ENCODE data around the gene EMC7.
"Not testable (repeated sequence)": the region's sequence is repeated elsewhere in the genome, so short reads cannot be mapped to it uniquely, and the experiment has no call there.

EMC7 gene

DNA sequence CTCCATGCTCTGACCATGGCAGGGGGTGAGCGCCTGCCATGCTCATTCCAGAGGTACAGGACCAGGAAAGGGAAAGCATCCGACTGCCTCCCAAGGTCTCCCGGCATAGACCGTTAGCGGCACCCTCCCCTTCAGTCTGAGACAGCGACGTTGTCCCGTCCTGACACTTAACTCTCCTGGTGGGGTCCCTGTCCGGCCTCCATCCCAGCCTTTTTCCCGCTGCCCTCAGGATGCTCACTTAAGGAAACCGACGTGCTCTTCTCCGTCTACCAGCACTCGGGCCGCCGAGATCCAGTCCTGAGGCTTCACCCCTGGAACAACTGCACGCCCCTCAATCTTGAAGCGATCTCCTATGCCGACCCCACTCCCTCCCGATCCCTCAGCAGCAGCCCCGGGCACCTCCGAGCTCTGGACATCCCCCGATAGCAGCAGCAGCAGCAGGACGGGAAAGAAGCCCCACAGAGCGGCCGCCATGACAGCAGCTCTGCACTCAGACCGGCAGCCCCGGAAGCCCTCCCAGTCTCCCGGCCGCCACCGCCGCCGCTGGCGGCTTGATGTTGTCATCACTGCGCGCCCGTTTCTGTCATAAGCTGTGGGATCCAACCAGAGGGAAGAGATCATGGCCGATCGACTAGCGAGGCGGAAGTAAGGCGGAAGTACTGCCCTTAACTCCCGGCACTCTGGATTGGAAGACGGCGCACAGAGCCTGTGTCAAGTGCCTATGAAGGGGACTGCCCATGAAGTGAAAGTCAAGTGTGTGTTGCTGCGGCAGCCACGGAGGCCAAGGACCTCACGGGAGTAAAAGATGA is at the start of gene EMC7, which contains the start of gene PGBD4:
Gene EMC7, minus strand, starts transcription at position 497 of the 809 bp plus-strand sequence. Its CDS starts 23 bp downstream, at position 474.
Gene PGBD4, plus strand, starts transcription at position 718 of the 809 bp plus-strand sequence. CDS start 449 bp downstream, outside the sequence.
- DNase-seq (ENCODE audit: low spot score), result peak; percentile 99

DNA sequence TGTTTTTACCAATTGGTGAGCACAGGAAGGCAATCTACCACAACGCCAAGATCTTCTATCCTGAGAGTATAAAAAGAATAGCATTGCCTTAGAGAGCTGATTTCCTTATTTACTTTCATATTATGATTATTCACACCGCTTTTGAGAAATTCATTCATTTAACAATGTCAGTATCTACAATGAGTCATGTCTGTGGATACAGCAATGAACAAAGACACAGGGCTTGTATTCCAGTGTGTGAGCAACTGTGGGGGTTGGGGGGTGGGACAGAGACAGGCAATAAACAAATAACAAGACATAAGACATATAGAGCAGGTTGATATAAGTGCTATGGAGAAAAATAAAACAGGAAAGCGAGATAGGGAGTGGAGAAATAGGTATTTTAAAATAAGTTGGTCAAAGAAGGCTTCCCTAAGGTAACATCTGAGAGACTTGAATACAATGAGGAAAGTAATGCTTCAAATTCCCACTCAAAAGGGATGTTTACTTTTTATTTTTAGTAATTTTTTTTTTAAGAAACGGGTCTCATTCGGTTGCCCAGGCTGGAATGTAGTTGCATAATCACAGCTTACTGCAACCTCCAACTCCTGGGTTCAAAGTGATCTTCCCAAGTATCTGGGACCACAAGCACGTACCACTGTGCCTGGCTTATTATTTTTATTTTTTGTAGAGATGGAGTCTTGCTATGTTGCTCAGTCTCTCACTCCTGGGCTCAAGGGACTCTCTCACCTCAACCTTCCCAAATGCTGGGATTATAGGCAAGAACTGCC is 45.9 kb upstream of the EMC7 start:
- DNase-seq (ENCODE audit: low spot score), result no peak

DNA sequence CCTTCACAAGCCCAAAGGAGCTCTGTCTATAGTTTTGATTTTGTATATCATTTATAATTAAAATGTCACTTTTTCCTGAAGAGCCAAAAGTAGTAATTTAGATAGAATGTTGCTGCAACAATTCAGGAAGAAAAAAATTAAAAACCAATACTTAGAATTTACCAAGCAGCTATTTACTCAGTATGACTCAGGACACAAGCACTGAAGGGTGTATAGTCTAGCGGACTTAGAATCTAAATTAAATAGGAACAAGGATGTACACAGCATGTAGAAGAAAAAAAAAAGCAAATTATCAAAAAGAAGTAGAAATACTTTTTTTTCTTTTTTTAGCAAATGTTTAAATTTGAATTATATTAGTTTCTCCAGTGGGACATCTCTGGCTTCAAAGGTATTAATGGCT is 31.8 kb upstream of the EMC7 start:
- DNase-seq (ENCODE audit: low spot score), result no peak

DNA sequence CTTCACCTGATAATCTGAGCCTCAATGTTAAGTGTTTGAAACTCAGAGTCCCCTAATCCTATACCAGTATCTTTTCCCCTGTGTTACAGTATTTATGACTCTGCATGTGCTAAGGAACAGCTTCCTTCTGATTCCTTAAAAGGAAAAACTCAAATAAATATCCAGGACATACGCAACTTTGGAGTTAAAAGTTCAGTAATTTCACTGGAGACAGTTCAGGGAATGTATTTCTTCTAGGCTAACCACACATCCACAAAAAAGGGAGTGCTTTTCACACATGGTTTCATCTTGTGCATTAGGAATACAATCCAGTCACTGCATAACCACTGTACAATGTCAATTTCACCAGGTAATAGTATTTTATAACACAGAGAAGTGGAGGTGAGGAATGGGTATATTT is 31.2 kb upstream of the EMC7 start:
- DNase-seq (ENCODE audit: low spot score), result no peak

DNA sequence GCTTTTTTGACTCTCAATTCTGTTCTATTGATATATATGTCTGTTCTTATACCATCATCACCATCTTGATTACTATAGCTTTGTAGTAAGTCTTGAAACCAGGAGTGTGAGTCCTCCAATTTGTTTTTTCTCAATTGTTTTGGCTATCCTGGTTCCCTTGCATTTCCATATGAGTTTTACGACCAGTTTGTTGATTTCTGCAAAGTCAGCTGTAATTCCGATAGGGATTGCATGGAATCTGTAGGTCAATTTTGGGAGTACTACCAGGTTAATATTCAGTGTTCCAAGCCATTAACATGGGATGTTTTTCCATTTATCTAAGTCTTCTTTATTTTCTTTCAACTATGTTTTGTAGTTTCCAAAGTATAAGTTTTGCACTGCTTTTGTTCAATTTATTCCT is 27.2 kb upstream of the EMC7 start:
- DNase-seq (ENCODE audit: low spot score), result no peak

DNA sequence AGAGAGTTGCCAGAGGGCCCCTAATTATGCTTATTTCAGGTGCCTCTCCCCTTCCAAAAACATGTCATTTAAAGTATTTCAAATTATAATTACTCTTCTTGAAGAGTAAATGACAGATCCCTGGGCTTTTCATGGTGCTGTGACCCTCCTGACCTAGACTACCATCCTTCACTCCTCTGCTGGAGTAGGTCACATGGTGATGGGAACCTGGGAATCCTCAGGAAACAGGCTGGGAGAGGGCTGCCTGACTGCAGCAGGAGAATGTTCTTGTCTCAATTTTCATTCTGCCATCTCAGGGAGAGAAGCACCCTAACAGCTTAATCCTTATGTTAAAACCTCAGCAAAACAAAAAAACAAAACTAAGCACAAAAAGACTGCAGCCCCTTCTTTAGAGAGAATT is 24.9 kb upstream of the EMC7 start:
- DNase-seq (ENCODE audit: low spot score), result no peak

DNA sequence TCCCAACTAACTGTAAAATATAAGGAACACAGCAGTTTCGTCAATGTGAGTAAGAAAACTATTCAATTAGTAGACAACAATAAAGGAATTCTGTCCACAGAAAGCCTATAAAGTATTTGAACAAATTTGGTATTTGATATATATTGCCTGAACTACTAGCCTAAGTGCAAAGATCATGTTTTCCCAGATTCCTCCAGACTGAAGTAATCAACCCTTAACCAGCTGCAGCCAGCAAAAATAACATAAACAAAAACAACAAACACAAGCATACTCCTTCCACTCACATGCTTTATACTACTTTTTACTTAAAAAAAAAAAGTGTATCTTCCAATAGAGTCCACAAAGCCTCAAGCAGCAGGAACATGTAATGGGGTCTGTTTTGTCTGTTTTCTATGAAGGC is 24.3 kb upstream of the EMC7 start:
- DNase-seq (ENCODE audit: low spot score), result no peak

DNA sequence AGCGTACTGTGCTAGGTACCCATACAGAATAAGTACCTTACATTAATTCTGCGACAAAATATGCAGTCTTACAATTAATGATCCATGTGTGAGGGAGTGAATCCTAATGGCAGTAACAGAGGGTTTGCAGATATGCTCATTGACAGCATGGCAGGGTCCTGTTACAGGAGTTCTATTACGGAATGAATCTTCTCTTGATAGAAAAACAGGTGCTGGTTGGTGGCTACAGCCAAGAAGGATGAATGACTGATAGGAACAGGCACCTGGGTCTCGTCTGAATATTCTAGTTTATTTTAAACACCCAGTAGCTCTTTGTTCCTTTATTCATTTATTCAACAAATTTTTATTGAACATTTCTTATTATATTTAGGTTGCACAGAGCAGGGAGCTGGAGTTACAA is 23.0 kb upstream of the EMC7 start:
- DNase-seq (ENCODE audit: low spot score), result no peak

DNA sequence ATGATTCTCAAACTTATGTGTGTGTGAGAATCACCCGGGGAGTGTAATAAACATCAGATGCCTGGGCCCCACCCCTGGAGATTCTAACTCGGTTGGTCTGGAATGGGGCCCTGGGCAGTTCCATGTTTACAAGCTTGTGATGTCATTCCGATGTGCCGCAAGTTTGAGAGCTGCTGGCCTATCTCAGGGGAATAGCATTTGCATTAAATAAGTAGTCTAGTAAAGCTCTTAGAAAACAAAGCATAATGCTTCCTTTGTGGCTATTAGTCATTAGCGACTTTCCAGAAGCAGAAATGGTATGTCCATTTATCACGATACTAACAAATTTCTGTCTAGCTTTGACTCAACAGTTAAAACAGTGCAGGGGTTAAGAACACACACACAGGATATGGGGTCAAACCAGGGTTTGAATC is 21.1 kb upstream of the EMC7 start:
- no peak for DNase-seq (ENCODE audit: low spot score)

DNA sequence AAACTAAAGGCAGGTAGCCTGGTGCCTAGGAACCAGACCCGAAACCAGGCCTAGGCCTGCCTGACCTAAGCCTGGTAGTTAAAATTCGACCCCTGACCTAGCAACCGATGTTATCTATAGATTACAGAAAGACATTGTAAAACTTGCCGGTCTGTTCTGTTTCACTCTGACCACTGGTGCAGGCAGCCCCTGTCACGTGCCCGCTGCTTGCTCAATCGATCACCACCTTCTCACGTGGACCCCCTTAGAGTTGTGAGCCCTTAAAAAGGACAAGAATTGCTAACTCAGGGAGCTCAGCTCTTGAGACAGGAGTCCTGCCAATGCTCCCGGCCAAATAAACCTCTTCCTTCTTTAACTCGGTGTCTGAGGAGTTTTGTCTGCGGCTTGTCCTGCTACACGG is 20.1 kb upstream of the EMC7 start:
- DNase-seq (ENCODE audit: low spot score), result not testable (repeated sequence)

DNA sequence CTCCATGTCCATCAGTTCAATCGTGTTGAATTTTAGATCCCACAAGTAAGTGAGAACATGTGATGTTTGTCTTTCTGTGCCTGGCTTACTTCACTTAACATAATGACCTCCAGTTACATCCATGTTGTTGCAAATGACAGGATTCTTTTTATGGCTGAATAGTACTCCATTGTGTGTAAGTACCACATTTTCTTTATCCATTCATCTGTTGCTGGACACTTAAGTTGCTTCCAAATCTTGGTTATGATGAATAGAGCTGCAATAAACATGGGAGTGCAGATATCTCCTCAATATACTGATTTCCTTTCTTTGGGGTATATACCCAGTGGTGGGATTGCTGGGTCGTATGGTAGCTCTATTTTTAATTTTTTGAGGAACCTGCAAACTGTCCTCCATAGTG is 18.8 kb upstream of the EMC7 start:
- DNase-seq (ENCODE audit: low spot score), result not testable (repeated sequence)

DNA sequence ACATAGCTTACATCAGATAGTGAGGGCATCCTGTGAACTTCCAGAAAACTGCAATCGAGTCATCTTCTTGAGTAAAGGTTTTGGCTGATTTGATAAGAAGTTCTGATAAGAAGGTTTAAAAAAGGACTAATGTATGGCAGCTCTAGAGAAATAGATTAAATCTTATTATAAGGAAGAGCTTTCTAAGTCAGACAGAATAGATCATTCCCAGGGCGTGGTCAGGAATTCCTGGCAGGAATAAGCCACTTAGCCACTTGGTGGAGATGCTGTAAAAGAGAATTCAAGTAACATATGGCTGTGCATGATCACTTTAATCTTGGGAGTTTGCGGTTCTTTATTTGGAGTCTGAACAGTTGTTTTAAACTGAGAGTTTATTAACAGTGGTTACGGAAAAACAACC is 17.6 kb upstream of the EMC7 start:
- no peak for DNase-seq (ENCODE audit: low spot score)

DNA sequence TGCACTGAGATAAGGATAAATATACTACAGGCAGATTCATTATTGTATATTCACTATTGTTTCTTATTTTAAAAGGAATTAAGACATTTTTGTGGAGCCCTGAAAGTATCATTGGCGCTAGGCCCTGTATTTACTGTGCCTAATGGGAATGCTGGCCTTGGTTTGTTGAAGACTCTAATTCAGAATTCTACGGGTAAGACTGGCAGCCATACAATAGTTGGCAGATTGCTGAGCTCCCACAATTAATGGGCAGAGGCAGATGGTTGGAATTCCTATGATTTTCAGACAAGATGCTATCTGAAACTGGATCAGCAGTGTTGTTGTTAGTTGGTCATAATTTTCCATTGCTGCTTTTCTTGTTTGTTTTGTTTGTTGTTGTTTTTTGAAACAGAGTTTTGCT is 15.0 kb upstream of the EMC7 start:
- no peak for DNase-seq (ENCODE audit: low spot score)

DNA sequence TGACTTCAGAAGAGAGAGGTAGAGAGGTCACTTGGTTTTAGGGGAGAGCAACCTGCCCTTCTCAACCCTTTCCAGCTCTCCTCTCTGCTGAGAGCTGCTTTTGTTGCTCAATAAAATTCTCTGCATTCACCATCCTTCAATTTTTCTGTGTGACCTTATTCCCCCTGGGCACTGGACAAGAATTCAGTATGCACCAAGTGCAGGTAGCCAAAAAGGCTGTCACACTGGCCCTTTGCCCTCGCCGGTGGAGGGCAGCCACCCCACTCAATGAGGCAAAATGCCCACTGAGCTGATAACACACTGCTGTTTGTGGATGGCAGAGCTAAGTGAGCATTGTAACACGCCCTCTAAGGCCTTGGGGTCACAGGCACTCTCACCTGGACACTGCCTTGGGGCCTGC is 13.1 kb upstream of the EMC7 start:
- no peak for DNase-seq (ENCODE audit: low spot score)

DNA sequence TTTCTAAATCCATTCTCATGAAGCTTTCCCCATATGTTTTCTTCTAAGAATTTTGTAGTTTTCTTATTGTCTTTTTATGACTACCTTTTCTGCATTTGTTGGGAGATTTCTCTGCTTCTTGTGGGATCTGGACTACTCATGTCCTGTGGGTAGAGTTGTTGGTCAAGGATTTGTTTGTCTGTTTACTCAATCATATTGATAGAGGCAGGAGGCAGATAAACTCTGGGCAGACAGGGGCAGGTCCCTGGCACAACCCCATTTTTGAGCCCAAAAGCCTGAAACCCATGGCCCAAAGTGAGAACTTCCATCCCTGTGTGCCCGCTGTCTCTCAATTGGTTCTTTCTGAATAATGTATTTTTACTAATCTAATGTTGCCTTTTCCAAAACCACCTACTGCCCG is 12.6 kb upstream of the EMC7 start:
- DNase-seq (ENCODE audit: low spot score), result no peak

DNA sequence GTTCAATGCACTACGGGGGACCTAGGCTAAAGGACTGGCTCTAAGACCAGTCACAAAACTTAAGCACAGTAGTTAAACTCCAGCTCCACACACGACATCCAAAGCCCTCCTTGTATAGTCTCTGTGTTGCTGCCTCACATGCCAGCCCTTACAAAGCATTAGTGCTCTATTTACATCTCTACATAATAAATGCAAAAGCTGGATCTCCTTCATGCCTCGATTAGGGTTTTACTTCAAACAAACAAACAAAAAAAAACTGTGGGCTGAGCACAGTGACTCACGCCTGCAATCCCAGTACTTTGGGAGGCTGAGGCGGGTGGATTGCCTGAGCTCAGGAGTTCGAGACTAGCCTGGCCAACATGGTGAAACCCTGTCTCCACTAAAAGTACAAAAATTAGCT is 9.8 kb upstream of the EMC7 start:
- no peak for DNase-seq (ENCODE audit: low spot score)

DNA sequence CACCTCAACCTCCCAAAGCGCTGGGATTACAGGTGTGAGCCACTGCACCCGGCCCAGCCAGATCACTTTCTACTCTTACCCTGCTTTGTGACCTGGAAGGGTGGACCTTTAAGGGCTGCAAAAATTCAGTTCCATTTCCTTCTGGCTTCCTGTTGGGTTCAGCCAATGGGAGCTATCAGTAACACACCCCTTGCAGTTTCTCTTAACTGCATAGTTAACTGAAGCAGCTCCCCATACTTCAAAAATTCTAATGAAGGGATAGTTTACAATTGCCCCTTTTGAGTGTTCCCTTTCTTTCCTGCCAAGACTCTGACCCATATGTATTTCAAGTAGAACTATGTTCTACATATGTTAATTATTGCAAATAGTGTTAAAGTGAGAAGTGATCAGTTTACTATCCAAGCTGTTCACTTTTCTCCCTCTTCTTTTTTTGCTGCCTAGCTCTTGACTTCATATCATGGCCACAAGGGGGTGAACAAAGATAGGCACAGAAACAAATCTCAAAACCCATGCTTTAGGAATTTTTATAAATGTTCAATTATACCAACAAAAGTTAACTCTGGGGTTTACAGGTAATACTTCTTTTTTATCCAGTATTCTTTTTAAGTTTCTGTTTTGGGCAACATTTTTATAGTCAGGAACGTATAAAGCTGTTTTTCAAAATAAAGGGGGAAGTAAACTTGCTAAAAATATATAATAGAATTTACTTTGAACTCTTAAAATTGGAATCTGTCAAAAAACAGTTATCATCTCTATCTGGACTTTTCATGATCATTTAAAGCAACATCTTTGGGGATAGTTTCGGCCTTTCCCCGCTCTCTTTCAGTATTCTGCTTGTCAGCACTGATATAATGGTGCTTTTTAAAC is 8.4 kb upstream of the EMC7 start:
- DNase-seq (ENCODE audit: low spot score), result no peak

DNA sequence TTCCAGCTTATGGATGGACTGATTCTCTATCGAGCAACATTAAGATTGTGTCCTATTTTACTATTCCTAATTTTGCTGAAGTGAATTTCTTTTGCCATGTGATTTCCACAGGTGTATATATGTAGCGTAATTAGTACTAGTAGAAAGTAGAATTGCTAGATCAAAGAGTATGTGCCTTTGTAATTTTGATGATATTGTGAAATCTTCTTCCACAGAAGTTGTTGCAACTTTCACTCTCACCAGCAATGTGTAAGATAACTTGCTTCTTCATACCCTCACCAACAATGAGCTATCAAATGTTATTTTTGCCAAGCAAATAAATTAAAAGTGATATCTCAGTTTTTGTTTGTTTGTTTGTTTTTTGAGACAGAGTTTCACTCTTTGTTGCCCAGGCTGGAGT is 5.7 kb upstream of the EMC7 start:
- DNase-seq (ENCODE audit: low spot score), result no peak

DNA sequence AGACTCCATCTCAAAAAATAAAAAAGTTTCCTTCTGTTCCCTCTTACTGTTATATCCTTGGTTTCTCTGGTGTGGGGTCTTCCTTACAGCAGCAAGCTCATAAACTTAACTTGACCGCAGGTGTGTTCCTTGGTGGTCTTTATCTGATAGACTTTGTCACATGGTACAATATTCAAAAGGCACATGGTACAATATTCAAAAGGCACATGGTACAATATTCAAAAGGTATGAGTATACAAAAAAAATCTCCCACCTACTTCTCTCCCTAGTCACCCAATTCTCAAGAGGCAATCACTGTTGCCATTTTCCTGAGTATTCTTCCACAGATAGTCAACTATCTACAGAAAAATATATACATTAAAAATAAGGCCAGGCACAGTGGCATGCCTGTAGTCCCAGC is 4.8 kb upstream of the EMC7 start:
- no peak for DNase-seq (ENCODE audit: low spot score)

DNA sequence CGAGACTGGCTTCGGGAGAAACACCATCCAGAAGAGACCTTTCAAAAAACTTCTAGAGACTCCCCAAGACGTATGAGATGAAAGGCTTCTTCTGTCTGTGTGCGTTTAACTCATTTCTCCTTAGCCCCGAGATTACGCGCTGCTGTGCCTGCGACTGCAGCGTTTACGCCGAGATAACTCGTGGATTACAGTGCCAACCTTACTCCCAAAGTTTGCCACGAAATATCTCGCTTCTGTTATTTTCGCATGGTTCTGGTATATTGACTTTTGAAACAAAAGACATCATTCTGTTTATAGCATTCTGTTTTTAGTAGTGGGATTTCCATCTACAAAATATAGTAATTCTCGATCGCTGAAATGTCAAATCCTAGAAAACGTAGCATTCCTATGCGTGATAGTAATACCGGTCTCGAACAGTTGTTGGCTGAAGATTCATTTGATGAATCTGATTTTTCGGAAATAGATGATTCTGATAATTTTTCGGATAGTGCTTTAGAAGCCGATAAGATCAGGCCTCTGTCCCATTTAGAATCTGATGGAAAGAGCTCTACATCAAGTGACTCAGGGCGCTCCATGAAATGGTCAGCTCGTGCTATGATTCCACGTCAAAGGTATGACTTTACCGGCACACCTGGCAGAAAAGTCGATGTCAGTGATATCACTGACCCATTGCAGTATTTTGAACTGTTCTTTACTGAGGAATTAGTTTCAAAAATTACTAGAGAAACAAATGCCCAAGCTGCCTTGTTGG is 688 bp upstream of the EMC7 start:
- no peak for DNase-seq (ENCODE audit: low spot score)

DNA sequence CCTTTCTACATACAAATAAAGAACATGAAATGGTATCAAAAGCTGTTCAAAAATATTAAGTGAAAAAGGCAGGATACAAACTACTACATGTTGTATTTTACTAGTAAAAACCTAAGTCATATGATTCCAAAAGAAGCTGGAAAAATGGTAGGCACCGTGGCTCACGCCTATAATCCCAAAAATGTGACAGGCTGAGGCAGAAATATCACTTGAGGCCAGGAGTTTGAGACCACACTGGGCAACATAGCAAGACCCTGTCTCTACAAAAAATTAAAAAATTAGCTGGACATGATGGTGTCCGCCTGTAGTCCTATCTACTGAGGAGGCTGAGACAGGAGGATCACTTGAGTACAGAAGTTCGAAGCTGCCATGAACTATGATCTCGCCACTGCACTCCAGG is 1.7 kb downstream of the EMC7 start:
- DNase-seq (ENCODE audit: low spot score), result no peak

DNA sequence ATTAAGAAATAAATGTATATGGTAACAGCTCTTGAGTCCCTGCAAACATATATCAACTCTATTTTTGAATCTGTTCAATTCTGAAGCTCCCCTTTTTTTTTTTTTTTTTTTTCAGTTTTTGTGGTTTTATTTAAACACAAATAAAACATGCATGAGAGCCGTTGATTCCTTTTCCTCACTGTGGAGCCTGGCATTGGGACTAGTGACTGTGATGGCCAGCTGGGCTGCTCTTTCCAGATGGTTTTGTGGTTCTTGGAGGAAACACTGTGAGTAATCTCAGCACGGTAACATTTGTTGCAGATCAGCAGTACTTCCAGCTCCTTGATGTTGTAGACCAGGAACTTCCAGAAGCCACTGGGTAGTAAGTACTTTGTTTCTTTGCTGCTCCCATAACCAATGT is 15.9 kb downstream of the EMC7 start:
- no peak for DNase-seq (ENCODE audit: low spot score)
